GM23248 (cell line): ENCODE measurements around the gene TNFRSF19.

Experiments
- EZH2 ChIP-seq: fragments of 200-600 bp; sonication (generic); IDR thresholded peaks from 2 replicates; pipeline ENCODE4 v1.6.1; 2018; ENCODE audit warnings: antibody characterized with exemption, mild to moderate bottlenecking; ENCODE audit not compliant: insufficient read depth, poor library complexity, severe bottlenecking
- EZH2phosphoT487 ChIP-seq: fragments of 200-600 bp; sonication (generic); IDR thresholded peaks from 2 replicates; pipeline ENCODE4 v1.6.1; 2018; ENCODE audit warnings: antibody characterized with exemption, moderate library complexity, mild to moderate bottlenecking, low read depth; ENCODE audit not compliant: insufficient read depth

DNA sequence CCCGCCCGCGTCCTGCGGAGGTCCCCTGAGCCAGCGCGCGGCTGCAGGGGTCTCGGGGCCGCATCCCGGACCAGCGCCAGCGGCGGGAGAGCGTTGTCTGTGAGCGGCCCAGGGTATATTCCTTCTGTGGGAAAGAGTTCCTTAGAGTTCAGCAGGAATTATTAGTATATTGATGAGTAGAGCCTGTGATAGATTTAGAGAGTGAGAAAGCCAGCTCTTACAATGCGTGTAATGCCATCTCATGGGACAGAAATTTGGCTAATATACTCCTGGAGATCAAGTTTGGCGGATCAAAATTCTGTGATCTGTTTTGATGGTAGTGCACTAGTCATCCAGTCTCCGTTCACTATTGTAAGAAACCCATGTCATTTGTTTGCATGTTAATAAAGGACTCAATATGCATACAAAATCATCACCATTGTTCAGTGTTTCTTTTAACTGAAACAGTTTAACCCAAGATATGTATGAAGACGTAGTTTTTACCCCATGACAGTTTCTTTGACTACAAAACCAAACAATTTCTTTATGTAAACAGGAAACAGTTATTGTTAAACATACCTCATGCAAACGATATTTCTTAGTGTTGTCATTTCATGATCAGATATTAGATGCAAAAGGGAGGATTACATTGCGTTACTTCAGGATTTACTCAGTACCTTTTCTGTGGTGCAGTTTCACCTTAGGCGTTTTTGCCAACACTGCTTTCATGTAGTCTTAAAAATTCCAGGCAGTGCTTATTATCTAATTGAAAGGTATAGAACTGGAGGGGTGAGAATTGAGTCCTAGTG lies 9.9 kb downstream of the TNFRSF19 start:
- TF ChIP-seq EZH2phosphoT487 (no peak), EZH2 (no peak)
